Stimulated activated naive B cell treated with anti-CD40 and anti-IgM and Interleukin-4, amounts not matched to agents 10 μg/mL and 1 μg/mL and 100 μg/mL, for 72 hours (primary cell): ENCODE results near the gene TRIM24.
A peak's percentile ranks its signal among the peaks of the same experiment; 100 is the strongest.
"Not testable (repeated sequence)": the region's sequence is repeated elsewhere in the genome, so short reads cannot be mapped to it uniquely, and the experiment has no call there.

Experiments
- ATAC-seq, 2 donors: fragments of 150-1000 bp; cut with Tn5 transposase; replicated peaks; 2 replicates each; pipeline ENCODE4 v1.10.0; 2021; ENCODE audit warnings: moderate library complexity in 1 of 2
- DNase-seq: peaks from one replicate; pipeline ENCODE4 v3.0.0; 2021
- H3K27ac Mint-ChIP-seq: one replicate; pipeline ENCODE4 v1.8.0; 2022; ENCODE audit warnings: mild to moderate bottlenecking, mixed read lengths
- H3K27me3 Mint-ChIP-seq, 2 donors: one replicate each; pipeline ENCODE4 v1.8.0; 2022; ENCODE audit warnings: mixed read lengths in 2 of 2
- H3K36me3 Mint-ChIP-seq, 2 donors: one replicate each; pipeline ENCODE4 v1.8.0; 2022; ENCODE audit warnings: mixed read lengths in 2 of 2, mild to moderate bottlenecking in 1 of 2
- H3K4me1 Mint-ChIP-seq, 2 donors: one replicate each; pipeline ENCODE4 v1.8.0; 2022; ENCODE audit warnings: mixed read lengths in 2 of 2, mild to moderate bottlenecking in 1 of 2
- H3K4me3 Mint-ChIP-seq, 2 donors: one replicate each; pipeline ENCODE4 v1.8.0; 2022; ENCODE audit warnings: mild to moderate bottlenecking in 2 of 2, mixed read lengths in 2 of 2, moderate library complexity in 1 of 2
- H3K9me3 Mint-ChIP-seq, 2 donors: one replicate each; pipeline ENCODE4 v1.8.0; 2022; ENCODE audit warnings: mixed read lengths in 2 of 2, mild to moderate bottlenecking in 1 of 2

The TRIM24 gene

DNA sequence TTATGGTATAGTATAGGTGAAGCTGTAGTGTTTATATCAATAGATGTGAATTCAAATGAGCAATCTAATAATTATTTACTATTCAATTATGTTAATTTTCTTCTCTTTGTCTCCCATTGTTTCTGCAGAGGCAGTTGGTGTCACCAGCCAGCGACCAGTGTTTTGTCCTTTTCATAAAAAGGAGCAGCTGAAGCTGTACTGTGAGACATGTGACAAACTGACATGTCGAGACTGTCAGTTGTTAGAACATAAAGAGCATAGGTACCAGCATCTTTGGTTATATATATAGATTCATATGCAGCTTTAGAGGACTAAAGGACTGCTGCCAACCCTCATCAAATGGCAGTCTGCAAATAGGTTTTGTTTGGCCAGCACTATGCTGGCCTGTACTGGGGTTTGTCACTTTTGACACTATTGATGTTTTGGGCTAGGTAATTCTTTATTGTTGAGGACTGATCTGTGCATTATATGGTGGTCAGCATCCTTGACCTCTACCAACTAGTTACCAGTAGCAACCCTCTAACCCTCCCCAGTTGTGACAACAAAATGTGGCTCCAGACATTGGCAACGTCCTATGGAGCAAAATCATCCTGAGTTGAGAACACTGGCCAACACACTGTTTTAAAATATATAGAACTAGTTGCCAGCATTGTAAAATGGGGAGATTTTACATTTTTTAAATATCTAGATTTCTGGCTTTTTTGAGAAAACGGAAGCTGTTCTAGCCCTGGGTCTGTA is 59.2 kb downstream of the TRIM24 start:
- no peaks in the 10 kb centered on the region for H3K27me3 Mint-ChIP-seq
- peaks cover 36 to 76% of the 10 kb centered on the region in 2 donors for H3K36me3 Mint-ChIP-seq
- peaks cover 8 to 10% of the 10 kb centered on the region in 2 donors for H3K9me3 Mint-ChIP-seq
- DNase-seq (no peak), ATAC-seq (no peak)
- no peak overlapping the region for H3K4me3 Mint-ChIP-seq
- peaks cover 7 to 11% of the 10 kb centered on the region in 2 donors for H3K4me1 Mint-ChIP-seq
- H3K27ac Mint-ChIP-seq = no peak overlapping the region

DNA sequence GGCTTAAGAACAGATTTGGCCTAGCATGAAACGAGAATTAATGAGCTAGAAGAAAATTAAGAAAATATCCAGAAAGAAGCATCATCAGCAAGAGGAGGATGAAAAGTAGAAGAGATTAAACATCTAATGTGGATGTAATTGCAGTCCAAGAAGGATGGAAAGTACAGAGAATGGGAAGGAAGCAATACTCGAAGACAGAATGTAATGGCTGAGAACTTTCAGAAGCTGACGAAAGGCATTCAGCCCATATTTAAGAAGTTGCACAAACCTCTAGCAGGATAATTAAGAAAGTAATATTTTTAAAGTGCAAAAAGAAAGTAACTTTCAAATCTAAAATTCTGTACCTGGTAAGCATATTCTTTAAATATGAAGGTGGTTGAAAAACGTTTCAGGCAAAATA is 60.7 kb downstream of the TRIM24 start:
- Mint-ChIP-seq H3K27me3 (no peaks in the 10 kb centered on the region), H3K9me3 (peaks cover 10 to 11% of the 10 kb centered on the region in 2 donors), H3K4me3 (no peak overlapping the region), H3K4me1 (no peaks in the 10 kb centered on the region), H3K36me3 (peaks cover 37 to 80% of the 10 kb centered on the region in 2 donors), H3K27ac (no peak overlapping the region)
- DNase-seq = no peak
- ATAC-seq = no peak

DNA sequence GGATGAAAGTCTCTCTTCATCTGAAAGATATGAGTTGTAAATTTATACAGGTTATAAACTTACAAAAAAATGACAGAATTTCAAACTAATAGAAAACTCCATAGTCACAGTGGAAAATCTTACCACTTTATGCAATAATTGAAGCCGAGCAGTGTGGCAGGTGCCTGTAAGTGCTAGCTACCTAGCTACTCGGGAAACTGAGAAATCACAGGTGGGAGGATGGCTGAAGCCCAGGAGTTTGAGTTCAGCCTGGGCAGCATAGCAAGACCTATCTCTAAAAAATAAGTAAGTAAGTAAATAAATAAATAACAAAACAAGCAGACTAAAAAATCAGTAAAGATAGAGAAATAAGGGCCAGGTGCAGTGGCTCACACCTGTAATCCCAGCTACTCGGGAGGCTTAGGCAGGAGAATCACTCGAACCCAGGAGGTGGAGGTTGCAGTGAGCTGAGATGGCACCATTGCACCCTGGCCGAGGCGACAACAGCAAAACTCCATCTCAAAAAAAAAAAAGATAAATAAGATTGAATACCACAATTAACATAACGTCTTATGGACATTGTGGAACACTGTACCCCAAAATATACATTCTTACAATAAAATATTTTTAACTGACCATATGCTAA is 61.9 kb downstream of the TRIM24 start:
- no peaks in the 10 kb centered on the region for H3K27me3 Mint-ChIP-seq
- ATAC-seq (no peak), DNase-seq (no peak)
- H3K27ac Mint-ChIP-seq = no peak overlapping the region
- H3K4me1 Mint-ChIP-seq = no peaks in the 10 kb centered on the region
- peaks cover 10 to 17% of the 10 kb centered on the region in 2 donors for H3K9me3 Mint-ChIP-seq
- H3K36me3 Mint-ChIP-seq = peaks cover 44 to 81% of the 10 kb centered on the region in 2 donors
- H3K4me3 Mint-ChIP-seq = no peak overlapping the region

- DNase-seq (no peak), ATAC-seq (no peak)
- Mint-ChIP-seq H3K9me3 (peaks cover 15 to 20% of the 10 kb centered on the region in 2 donors), H3K4me1 (no peaks in the 10 kb centered on the region), H3K4me3 (no peak overlapping the region), H3K36me3 (peaks cover 50 to 75% of the 10 kb centered on the region in 2 donors), H3K27me3 (no peaks in the 10 kb centered on the region), H3K27ac (no peak overlapping the region)
These were observed 64.2 kb downstream of the TRIM24 start for GRCh38 chr7:138524259-138524658.

DNA sequence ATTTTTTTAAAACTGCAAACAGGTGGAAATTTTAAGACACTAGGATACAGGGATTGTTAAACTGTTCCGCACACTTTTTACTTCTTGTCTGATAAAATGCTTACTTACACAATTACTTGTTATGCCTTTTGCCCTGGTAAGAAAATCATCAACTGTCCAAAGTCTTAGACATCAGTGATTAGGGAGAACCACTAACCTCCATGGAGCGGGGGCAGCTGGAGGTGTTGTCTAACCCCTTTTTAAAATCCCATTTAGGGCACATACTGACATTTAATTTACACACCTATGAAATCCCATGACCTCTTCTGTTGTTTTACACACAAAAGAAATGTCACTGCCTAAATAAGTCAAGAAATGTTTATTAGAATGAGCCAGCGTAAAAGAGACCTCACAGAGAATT is 65.7 kb downstream of the TRIM24 start:
- no peaks in the 10 kb centered on the region for H3K4me1 Mint-ChIP-seq
- peaks cover 11 to 18% of the 10 kb centered on the region in 2 donors for H3K9me3 Mint-ChIP-seq
- no peak for DNase-seq
- no peak overlapping the region for H3K4me3 Mint-ChIP-seq
- no peak overlapping the region for H3K27ac Mint-ChIP-seq
- H3K27me3 Mint-ChIP-seq = no peaks in the 10 kb centered on the region
- peaks cover 45 to 71% of the 10 kb centered on the region in 2 donors for H3K36me3 Mint-ChIP-seq
- ATAC-seq = no peak

DNA sequence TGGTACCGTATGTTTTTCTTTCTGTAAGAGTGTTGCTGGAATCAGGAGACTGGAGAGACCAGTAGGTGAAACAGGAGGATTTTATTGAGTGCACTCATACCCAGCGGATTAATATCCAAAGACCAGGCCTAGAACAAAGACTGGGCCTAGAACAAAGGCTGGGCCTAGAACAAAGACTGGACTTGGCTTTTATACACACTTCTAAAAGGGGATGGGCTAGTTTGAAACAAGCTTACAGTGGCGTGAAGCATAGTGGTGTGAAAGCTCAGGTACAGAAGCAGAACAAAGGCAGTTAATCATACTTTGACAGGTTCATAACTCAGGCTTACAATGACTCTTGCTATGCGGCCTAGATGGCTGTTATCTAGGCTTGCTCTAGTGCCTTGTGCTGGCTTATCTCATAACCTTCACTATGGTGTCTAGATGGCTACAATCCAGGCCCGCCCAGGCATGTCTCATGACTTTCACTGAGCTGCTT is 67.7 kb downstream of the TRIM24 start:
- Mint-ChIP-seq H3K4me3 (no peak overlapping the region), H3K36me3 (peaks cover 49 to 64% of the 10 kb centered on the region in 2 donors), H3K9me3 (peaks cover 5 to 18% of the 10 kb centered on the region in 2 donors), H3K27ac (peak overlapping the region; percentile 22), H3K4me1 (no peaks in the 10 kb centered on the region), H3K27me3 (no peaks in the 10 kb centered on the region)
- ATAC-seq = no peak
- DNase-seq = no peak

DNA sequence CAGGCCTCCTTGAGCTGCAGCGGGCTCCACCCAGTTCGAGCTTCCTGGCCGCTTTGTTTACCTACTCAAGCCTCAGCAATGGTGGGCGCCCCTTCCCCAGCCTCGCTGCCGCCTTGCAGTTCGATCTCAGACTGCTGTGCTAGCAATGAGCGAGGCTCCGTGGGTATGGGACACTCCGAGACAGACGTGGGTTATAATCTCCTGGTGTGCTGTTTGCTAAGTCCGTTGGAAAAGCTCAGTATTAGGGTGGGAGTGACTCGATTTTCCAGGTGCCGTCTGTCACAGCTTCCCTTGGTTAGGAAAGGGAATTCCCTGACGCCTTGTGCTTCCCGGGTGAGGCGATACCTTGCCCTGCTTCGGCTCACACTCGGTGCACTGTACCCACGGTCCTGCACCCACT is 76.8 kb downstream of the TRIM24 start:
- peaks cover 65 to 85% of the 10 kb centered on the region in 2 donors for H3K36me3 Mint-ChIP-seq
- not testable (repeated sequence) for ATAC-seq

GRCh38 chr7:138538518-138538917 is 78.5 kb downstream of the TRIM24 start:
- Mint-ChIP-seq H3K4me3 (no peak overlapping the region), H3K27me3 (no peaks in the 10 kb centered on the region), H3K27ac (no peak overlapping the region), H3K9me3 (peaks cover 15 to 16% of the 10 kb centered on the region in 2 donors), H3K36me3 (peaks cover 61 to 81% of the 10 kb centered on the region in 2 donors), H3K4me1 (peaks cover 0 to 5% of the 10 kb centered on the region in 2 donors)
- DNase-seq = no peak
- ATAC-seq = no peak

More for the DNA sequence above, 76.8 kb downstream of the TRIM24 start:
- H3K4me3 Mint-ChIP-seq, H3K27ac Mint-ChIP-seq, H3K27me3 Mint-ChIP-seq, DNase-seq, H3K4me1 Mint-ChIP-seq: not testable (repeated sequence)
- H3K9me3 Mint-ChIP-seq = peaks cover 15 to 21% of the 10 kb centered on the region in 2 donors

DNA sequence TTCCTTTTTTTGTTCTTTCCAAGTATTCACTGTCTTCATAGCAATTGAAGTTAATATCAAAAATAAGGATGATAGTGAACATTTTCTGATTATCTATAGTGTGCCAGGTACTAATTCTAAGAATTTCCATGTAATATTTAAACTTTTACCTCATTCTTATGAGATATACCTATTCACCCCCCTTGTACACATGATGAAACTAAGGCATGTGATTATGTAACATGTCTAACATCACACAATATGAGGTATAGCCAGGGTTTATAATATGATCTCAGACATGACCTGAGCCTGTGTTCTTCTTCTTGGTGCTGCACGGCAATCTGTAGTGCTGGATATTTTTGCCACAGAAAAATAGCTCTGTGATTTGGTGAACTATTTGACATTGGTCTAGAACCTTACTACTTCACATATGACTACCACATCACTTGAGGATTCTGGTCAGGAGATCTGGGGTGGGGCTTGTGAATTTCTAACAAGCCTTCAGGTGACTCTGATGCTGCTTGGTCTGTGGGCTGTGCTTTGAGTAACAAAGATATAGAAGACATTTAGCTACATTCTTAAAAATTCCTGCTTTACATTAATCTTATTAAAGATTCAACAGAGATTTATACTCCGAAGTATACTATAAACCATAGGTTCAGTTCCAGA is 79.1 kb downstream of the TRIM24 start:
- Mint-ChIP-seq H3K27me3 (no peaks in the 10 kb centered on the region), H3K4me1 (peaks cover 0 to 3% of the 10 kb centered on the region in 2 donors), H3K27ac (no peak overlapping the region), H3K4me3 (no peak overlapping the region), H3K36me3 (peaks cover 55 to 80% of the 10 kb centered on the region in 2 donors), H3K9me3 (peaks cover 11 to 14% of the 10 kb centered on the region in 2 donors)
- ATAC-seq (no peak), DNase-seq (no peak)

DNA sequence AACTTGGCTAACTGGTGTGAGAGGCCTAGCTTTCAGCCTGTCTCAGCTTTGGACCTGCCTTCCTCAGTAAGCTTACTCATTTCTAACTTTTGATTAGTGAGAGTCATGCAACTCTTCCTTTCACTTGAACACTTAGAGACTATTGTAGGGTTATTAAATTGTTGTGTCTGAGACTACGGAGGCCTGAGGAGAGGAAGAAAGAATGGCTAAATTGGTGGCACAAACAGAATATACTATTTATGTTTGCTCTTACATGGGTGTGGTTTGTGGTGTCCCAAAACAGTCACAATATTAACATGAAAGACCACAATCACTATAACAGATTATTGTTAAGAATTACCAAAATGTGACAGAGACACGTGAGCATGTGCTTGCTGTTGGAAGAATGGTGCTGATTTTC is 82.1 kb downstream of the TRIM24 start:
- Mint-ChIP-seq H3K9me3 (peaks cover 12 to 16% of the 10 kb centered on the region in 2 donors), H3K4me3 (no peak overlapping the region), H3K4me1 (no peaks in the 10 kb centered on the region), H3K27ac (no peak overlapping the region), H3K27me3 (no peaks in the 10 kb centered on the region), H3K36me3 (peaks cover 51 to 80% of the 10 kb centered on the region in 2 donors)
- DNase-seq (no peak), ATAC-seq (no peak)

- no peak for ATAC-seq
- Mint-ChIP-seq H3K4me3 (no peak overlapping the region), H3K4me1 (no peaks in the 10 kb centered on the region), H3K27ac (no peak overlapping the region), H3K27me3 (no peaks in the 10 kb centered on the region), H3K36me3 (peaks cover 54 to 76% of the 10 kb centered on the region in 2 donors), H3K9me3 (peaks cover 12 to 16% of the 10 kb centered on the region in 2 donors)
- no peak for DNase-seq
These were observed 83.7 kb downstream of the TRIM24 start for GRCh38 chr7:138543739-138544138.

DNA sequence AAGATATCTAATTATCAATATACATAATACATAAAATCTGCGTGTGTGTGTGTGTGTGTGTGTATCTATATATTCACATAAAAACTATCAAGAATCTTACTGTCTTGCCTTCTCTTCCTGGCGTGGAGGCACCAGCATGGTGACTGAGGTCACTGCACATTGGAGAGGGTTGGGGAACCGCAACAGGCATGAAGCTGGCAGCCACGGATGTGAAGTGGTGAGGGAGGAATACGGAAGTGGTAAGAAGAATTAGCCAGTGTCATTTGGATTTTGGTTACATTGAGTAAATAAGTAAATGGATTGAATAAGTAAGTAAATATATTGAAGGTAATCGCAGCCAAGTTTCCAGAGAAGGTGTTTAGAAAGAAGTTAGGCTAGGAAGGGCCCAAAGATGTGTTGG is 85.1 kb downstream of the TRIM24 start:
- Mint-ChIP-seq H3K9me3 (peaks cover 19 to 28% of the 10 kb centered on the region in 2 donors), H3K27ac (no peak overlapping the region), H3K4me1 (peaks cover 8 to 10% of the 10 kb centered on the region in 2 donors), H3K36me3 (peaks cover 54 to 78% of the 10 kb centered on the region in 2 donors), H3K27me3 (no peaks in the 10 kb centered on the region), H3K4me3 (no peak overlapping the region)
- ATAC-seq (no peak), DNase-seq (no peak)

DNA sequence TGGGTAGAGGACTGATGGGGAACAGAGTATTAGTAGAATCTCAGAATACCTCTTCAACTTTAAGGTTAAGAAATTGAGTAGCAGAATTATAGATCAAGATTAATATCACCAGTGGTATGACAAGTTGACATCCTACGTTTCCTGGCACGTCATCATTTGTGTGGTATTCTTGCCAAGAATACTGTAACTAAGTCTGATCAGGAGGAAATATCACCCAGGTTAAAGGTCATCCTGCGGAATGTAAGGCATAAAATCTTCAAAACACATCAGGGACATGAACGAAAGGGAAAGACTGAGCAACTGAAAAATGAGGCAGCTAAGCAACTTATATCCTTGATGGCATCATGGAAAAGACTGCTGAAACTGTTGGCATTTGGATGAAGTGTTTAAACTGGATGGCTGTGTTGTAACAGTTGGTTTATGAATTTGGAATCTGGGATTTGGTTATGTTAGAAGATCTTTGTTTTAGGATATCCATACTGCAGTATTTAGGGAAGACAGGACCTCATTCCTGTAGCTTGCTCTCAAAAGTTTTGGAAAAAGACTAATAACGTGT is 86.1 kb downstream of the TRIM24 start:
- Mint-ChIP-seq H3K27me3 (no peaks in the 10 kb centered on the region), H3K4me3 (no peak overlapping the region), H3K4me1 (peaks cover 8 to 10% of the 10 kb centered on the region in 2 donors), H3K27ac (no peak overlapping the region), H3K9me3 (peaks cover 18 to 31% of the 10 kb centered on the region in 2 donors), H3K36me3 (peaks cover 54 to 78% of the 10 kb centered on the region in 2 donors)
- DNase-seq (no peak), ATAC-seq (no peak)

DNA sequence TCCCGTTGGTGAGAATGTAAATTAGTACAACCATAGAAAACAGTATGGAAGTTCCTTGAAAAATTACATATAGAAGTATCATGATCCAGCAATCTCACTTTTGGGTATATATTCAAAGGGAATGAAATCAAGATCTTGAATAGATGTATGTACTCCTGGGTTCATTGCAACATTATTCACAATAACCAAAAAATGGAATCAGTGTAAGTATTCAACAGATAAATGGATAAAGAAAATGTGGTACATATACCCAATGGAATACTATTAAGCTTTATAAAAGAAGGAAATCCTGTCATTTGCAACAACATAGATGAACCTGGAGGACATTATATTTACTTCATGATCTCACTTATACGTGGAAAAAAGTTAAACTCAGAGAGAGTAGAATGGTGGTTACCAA is 86.8 kb downstream of the TRIM24 start:
- Mint-ChIP-seq H3K4me3 (no peak overlapping the region), H3K27ac (no peak overlapping the region), H3K36me3 (peaks cover 51 to 75% of the 10 kb centered on the region in 2 donors), H3K4me1 (peaks cover 8 to 10% of the 10 kb centered on the region in 2 donors), H3K9me3 (peaks cover 18 to 31% of the 10 kb centered on the region in 2 donors), H3K27me3 (no peaks in the 10 kb centered on the region)
- DNase-seq = no peak
- ATAC-seq = no peak
